A673 (cell line): ENCODE results near the gene LAMA4. TPM values are rescaled to one million over a fixed set of nuclear protein-coding genes. Genes with fewer than 3 reads are reported as not detected.
"Not testable (repeated sequence)": the region's sequence is repeated elsewhere in the genome, so short reads cannot be mapped to it uniquely, and the experiment has no call there.

Source experiments
- BruUV-seq: library from RNA; stranded (reverse); fragments of 400-500 nt; replicated peaks from 2 replicates; lab custom pipeline; 2021; lab: Mats Ljungman, UMichigan
- CTCF ChIA-PET: fragments of 300-600 bp; sonication (Branson Sonifier 250); formaldehyde crosslinking; loops from one replicate; lab custom pipeline; 2022; ENCODE audit warnings: antibody characterized with exemption; lab: Charles Lee
- POLR2A ChIA-PET: fragments of 300-600 bp; sonication (Branson Sonifier 250); formaldehyde crosslinking; loops from one replicate; lab custom pipeline; 2022; ENCODE audit warnings: antibody characterized with exemption; ENCODE audit not compliant: low non-redundant PET; lab: Charles Lee
- DNase-seq: peaks from one replicate; pipeline ENCODE4 v3.0.0-alpha.2; 2015; ENCODE audit warnings: low spot score
- H3K27ac ChIP-seq: fragments of 200-600 bp; sonication (generic); 2 replicates; pipeline ENCODE4 v1.5.1; 2016; ENCODE audit warnings: mixed run types, low read depth, mild to moderate bottlenecking, mixed read lengths, antibody characterized with exemption, low read length; ENCODE audit not compliant: poor library complexity, severe bottlenecking
- H3K27me3 ChIP-seq: fragments of 200-600 bp; sonication (generic); replicated peaks from 2 replicates; pipeline ENCODE4 v1.6.1; 2017; ENCODE audit warnings: mixed run types, low read depth, mild to moderate bottlenecking, mixed read lengths, antibody characterized with exemption, low read length; ENCODE audit not compliant: insufficient read depth, poor library complexity
- H3K36me3 ChIP-seq: fragments of 200-600 bp; sonication (generic); 2 replicates; pipeline ENCODE4 v1.6.1; 2016; ENCODE audit warnings: mixed run types, mild to moderate bottlenecking, mixed read lengths, antibody characterized with exemption, low read length; ENCODE audit not compliant: insufficient read depth, poor library complexity, severe bottlenecking
- H3K4me1 ChIP-seq: fragments of 200-600 bp; sonication (generic); 2 replicates; pipeline ENCODE4 v1.6.1; 2017; ENCODE audit warnings: mixed run types, mild to moderate bottlenecking, mixed read lengths, antibody characterized with exemption, low read length; ENCODE audit not compliant: insufficient read depth, poor library complexity, severe bottlenecking
- H3K4me3 ChIP-seq: fragments of 200-600 bp; sonication (generic); 2 replicates; pipeline ENCODE4 v1.5.1; 2016; ENCODE audit warnings: low read depth, mixed run types, mild to moderate bottlenecking, mixed read lengths, low read length; ENCODE audit not compliant: poor library complexity, severe bottlenecking
- H3K9me3 ChIP-seq: fragments of 200-600 bp; sonication (generic); 2 replicates; pipeline ENCODE4 v1.6.1; 2016; ENCODE audit warnings: mixed run types, low read depth, mild to moderate bottlenecking, mixed read lengths, antibody characterized with exemption, low read length; ENCODE audit not compliant: poor library complexity, severe bottlenecking
- EZH2 ChIP-seq: fragments of 200-600 bp; sonication (generic); IDR thresholded peaks from 2 replicates; pipeline ENCODE4 v1.6.1; 2017; ENCODE audit warnings: borderline replicate concordance, low read depth, mild to moderate bottlenecking, mixed read lengths, antibody characterized with exemption, low read length; ENCODE audit not compliant: poor library complexity, severe bottlenecking
- intact Hi-C: fragments of 100-400 bp; cut with micrococcal nuclease; formaldehyde crosslinking; loops from one replicate; pipeline ENCODE4 v1.10.0; 2022; ENCODE audit not compliant: unreplicated experiment
- total RNA-seq: library from RNA; stranded (reverse); gene quantifications from 2 replicates; pipeline ENCODE4 v1.2.3, GENCODE V29; 2021
- TF ChIP-seq, protein P1 (sequence below): fragments of 300-800, 200-600 bp; sonication (generic); conservative IDR thresholded peaks from 2 replicates; pipeline ENCODE4 v1.5.1; 2017; ENCODE audit warnings: low read depth, mild to moderate bottlenecking, antibody characterized with exemption, low read length, moderate library complexity, mixed read lengths

The LAMA4 gene
- total RNA-seq, 1 experiment from 2014 or later, result 1.2 TPM

DNA sequence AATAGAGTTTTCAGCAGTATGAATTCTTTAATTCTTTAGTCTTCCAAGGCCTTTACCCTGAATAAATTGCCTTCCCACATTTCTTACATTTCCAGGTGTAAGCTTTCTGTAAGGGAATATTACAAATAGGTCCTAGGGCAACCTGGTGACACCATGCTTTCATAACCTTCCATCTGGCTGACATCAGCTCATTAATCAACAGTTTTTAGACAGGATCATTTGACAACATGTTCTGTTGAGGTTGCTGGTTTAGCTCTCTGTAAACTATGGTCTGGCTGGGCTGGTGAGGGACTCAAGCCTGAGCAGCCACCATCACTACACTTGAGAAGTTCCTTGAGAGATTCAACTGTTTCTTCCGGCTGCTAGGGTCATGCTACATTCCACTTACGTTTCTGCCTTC is 147.8 kb downstream of the LAMA4 start:
- ChIA-PET POLR2A (no interaction called here), CTCF (no interaction called here)
- intact Hi-C loops, result no loop called here

DNA sequence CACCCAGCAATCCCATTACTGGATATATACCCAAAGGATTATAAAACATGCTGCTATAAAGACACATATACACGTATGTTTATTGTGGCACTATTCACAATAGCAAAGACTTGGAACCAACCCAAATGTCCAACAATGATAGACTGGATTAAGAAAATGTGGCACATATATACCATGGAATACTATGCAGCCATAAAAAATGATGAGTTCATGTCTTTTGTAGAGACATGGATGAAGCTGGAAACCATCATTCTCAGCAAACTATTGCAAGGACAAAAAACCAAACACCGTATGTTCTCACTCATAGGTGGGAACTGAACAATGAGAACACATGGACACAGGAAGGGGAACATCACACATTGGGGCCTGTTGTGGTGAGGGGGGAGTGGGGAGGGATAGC is 148.3 kb downstream of the LAMA4 start:
- BruUV-seq, POLR2A ChIA-PET, H3K4me3 ChIP-seq, H3K36me3 ChIP-seq, H3K4me1 ChIP-seq, CTCF ChIA-PET, H3K27ac ChIP-seq, H3K9me3 ChIP-seq, H3K27me3 ChIP-seq, intact Hi-C loops, DNase-seq: not testable (repeated sequence)

More for the DNA sequence above, 147.8 kb downstream of the LAMA4 start:
- H3K27ac ChIP-seq, result no peak overlapping the region
- no TSS peak for BruUV-seq
- no peak for DNase-seq
- H3K4me1 ChIP-seq, result no peaks in the 10 kb centered on the region
- no peaks in the 10 kb centered on the region for H3K36me3 ChIP-seq
- TF ChIP-seq, protein P1, sequence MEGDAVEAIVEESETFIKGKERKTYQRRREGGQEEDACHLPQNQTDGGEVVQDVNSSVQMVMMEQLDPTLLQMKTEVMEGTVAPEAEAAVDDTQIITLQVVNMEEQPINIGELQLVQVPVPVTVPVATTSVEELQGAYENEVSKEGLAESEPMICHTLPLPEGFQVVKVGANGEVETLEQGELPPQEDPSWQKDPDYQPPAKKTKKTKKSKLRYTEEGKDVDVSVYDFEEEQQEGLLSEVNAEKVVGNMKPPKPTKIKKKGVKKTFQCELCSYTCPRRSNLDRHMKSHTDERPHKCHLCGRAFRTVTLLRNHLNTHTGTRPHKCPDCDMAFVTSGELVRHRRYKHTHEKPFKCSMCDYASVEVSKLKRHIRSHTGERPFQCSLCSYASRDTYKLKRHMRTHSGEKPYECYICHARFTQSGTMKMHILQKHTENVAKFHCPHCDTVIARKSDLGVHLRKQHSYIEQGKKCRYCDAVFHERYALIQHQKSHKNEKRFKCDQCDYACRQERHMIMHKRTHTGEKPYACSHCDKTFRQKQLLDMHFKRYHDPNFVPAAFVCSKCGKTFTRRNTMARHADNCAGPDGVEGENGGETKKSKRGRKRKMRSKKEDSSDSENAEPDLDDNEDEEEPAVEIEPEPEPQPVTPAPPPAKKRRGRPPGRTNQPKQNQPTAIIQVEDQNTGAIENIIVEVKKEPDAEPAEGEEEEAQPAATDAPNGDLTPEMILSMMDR, result no peak
- no peak for TF ChIP-seq EZH2
- no peaks in the 10 kb centered on the region for H3K9me3 ChIP-seq
- peaks cover 6% of the 10 kb centered on the region for H3K27me3 ChIP-seq
- H3K4me3 ChIP-seq, result no peak overlapping the region

DNA sequence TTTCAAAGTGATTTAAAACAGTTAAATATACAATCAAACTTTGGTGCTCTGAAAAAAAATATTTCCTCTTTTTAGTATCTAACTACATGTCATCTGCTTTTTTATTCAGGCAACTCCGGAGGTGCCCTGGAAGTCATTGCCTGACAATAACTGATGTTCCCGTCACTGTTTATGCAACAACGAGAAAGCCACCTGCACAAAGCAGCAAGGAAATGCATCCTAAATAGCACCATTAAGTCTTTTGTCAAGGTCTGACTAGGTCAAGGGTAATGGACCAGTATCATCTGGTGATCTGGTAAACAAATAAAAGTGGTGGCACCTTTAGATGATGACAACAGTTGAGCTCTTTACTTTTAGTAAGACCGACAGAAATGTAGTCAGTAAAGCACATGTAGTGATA is 153.8 kb downstream of the LAMA4 start:
- CTCF ChIA-PET, result no interaction called here

DNA sequence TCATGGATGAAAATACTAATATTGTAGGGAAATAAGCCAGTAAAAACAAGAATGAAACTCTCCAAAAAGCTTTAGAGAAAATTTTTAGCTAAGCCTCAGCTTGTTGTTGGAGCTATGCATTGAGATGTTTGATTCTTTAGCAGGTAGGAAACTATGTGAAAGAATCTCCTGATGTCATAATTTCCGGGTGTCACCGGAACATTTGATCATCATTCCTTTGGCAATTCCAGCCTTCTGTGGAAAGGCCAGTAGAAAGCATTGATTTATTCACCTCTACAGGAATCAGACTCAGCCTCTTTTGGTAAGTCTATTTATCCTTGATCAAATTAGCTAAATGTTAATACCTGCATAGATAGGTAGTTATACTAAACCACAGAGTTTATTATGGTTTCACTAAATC is 157.5 kb downstream of the LAMA4 start:
- Histone ChIP-seq H3K27ac (no peak overlapping the region), H3K4me1 (no peaks in the 10 kb centered on the region), H3K27me3 (no peaks in the 10 kb centered on the region), H3K36me3 (no peaks in the 10 kb centered on the region), H3K9me3 (no peaks in the 10 kb centered on the region), H3K4me3 (no peak overlapping the region)
- no TSS peak for BruUV-seq
- CTCF ChIA-PET, result no interaction called here
- no peak for DNase-seq
- POLR2A ChIA-PET, result interaction anchor here (0.6 kb wide), 1 partner anchor 28 kb away, joined by 6 read pairs; no protein-coding TSS in a partner anchor
- TF ChIP-seq EZH2, result no peak
- TF ChIP-seq, protein P1, result no peak
- intact Hi-C loops, result no loop called here

More for the DNA sequence above, 153.8 kb downstream of the LAMA4 start:
- no TSS peak for BruUV-seq
- H3K27me3 ChIP-seq, result peaks cover 6% of the 10 kb centered on the region
- no peaks in the 10 kb centered on the region for H3K9me3 ChIP-seq
- H3K4me3 ChIP-seq, result no peak overlapping the region
- DNase-seq, result no peak
- POLR2A ChIA-PET, result no interaction called here
- intact Hi-C loops, result no loop called here
- no peak overlapping the region for H3K27ac ChIP-seq
- TF ChIP-seq, protein P1, result no peak
- no peak for TF ChIP-seq EZH2
- H3K36me3 ChIP-seq, result no peaks in the 10 kb centered on the region
- H3K4me1 ChIP-seq, result no peaks in the 10 kb centered on the region
